Testis (tissue), 3 donors: Measurements from ENCODE around the gene ANTXRL. TPM values are rescaled to one million over a fixed set of nuclear protein-coding genes. Genes with fewer than 3 reads are reported as not detected.
A peak's percentile ranks its signal among the peaks of the same experiment; 100 is the strongest.
"Not testable (repeated sequence)": the region's sequence is repeated elsewhere in the genome, so short reads cannot be mapped to it uniquely, and the experiment has no call there.

Source experiments
- DNase-seq: peaks from one replicate; pipeline ENCODE4 v3.0.0-alpha.2; 2019
- H3K27ac ChIP-seq, 2 donors: fragments of 200-600 bp; sonication (generic); one replicate each; pipeline ENCODE4 v1.5.1; 2019
- H3K27me3 ChIP-seq: fragments of 200-600 bp; sonication (generic); one replicate; pipeline ENCODE4 v1.5.1; 2019
- H3K36me3 ChIP-seq: fragments of 200-600 bp; sonication (generic); one replicate; pipeline ENCODE4 v1.5.1; 2017; ENCODE audit warnings: low read depth; ENCODE audit errors: missing control alignments
- H3K4me1 ChIP-seq: fragments of 200-600 bp; sonication (generic); one replicate; pipeline ENCODE4 v1.5.1; 2019
- H3K4me3 ChIP-seq, 2 donors: fragments of 200-600 bp; sonication (generic); one replicate each; pipeline ENCODE4 v1.5.1; 2017 to 2019
- H3K9me3 ChIP-seq: fragments of 200-600 bp; sonication (generic); one replicate; pipeline ENCODE4 v1.5.1; 2017
- CTCF ChIP-seq, 3 experiments: fragments of 450-650 bp in 2 of 3; fragments of 200-600 bp in 1 of 3; sonication (generic) in 1 of 3; IDR thresholded peaks; one replicate each; pipeline ENCODE4 v1.5.1; 2016 to 2019; ENCODE audit warnings: antibody characterized with exemption in 3 of 3, mild to moderate bottlenecking in 2 of 3, moderate library complexity in 1 of 3
- POLR2A ChIP-seq: fragments of 450-650 bp; IDR thresholded peaks from one replicate; pipeline ENCODE4 v1.6.1; 2017; ENCODE audit warnings: antibody characterized with exemption, mild to moderate bottlenecking, moderate library complexity
- whole genome bisulfite sequencing, 2 donors: methylation state at CpG; one replicate each; pipeline ENCODE4 v1.1.5; 2018; 5-methylcytosine and 5-hydroxymethylcytosine counted together
- intact Hi-C: fragments of 100-400 bp; cut with DNase I; formaldehyde crosslinking; loops from one replicate; pipeline ENCODE4 v1.15.1; 2023; ENCODE audit warnings: low total_unique reads
- polyA plus RNA-seq: library from polyadenylated mRNA; stranded (reverse); fragments of 350-450 nt; fragmentation: Illumina TruSeq; extraction: RNeasy Lipid Tissue Mini Kit (QIAGEN cat#74804); gene quantifications from one replicate; pipeline ENCODE4 v1.2.3, GENCODE V29; 2014; ENCODE audit warnings: low read depth, low replicate concordance; ENCODE audit not compliant: insufficient read depth
- total RNA-seq, 2 donors: library from RNA; depleted of rRNA; stranded (reverse); fragments of >200 nt; gene quantifications; one replicate each; pipeline ENCODE4 v1.2.3, GENCODE V29; 2016

ANTXRL gene
- total and polyA plus RNA-seq, 3 donors from 2014 or later: 10.7 to 26.5 (median 23.7) TPM

GRCh38 chr10:46240684-46241565 lies 45.9 kb upstream of the ANTXRL start:
- intact Hi-C loops: no loop called here
- H3K27ac ChIP-seq: no peak overlapping the region
- no peaks in the 10 kb centered on the region for H3K27me3 ChIP-seq
- DNase-seq: peak; percentile 1
- no peaks in the 10 kb centered on the region for H3K4me1 ChIP-seq
- no peak overlapping the region for H3K4me3 ChIP-seq
- TF ChIP-seq POLR2A (no peak), CTCF (IDR thresholded peaks at IDR 0.05) (no peak)
- WGBS, 2 donors: 80 to 100% methylated on average over 2 of the region's 2 CpGs
- no peaks in the 10 kb centered on the region for H3K9me3 ChIP-seq
- H3K36me3 ChIP-seq: no peaks in the 10 kb centered on the region

GRCh38 chr10:46245381-46245900 lies 41.4 kb upstream of the ANTXRL start:
- peak; percentile 6 for DNase-seq
- no peak overlapping the region for H3K4me3 ChIP-seq
- no peaks in the 10 kb centered on the region for H3K9me3 ChIP-seq
- no peak overlapping the region for H3K27ac ChIP-seq
- TF ChIP-seq CTCF (IDR thresholded peaks at IDR 0.05) (no peak), POLR2A (no peak)
- WGBS, 2 donors: 85 to 88% methylated on average over 5 to 9 of the region's 9 CpGs
- no peaks in the 10 kb centered on the region for H3K27me3 ChIP-seq
- intact Hi-C loops: no loop called here
- H3K4me1 ChIP-seq: no peaks in the 10 kb centered on the region
- H3K36me3 ChIP-seq: no peaks in the 10 kb centered on the region

GRCh38 chr10:46246400-46247180 lies 40.2 kb upstream of the ANTXRL start:
- H3K4me1 ChIP-seq, H3K27me3 ChIP-seq, H3K36me3 ChIP-seq, H3K27ac ChIP-seq, H3K9me3 ChIP-seq, intact Hi-C loops, H3K4me3 ChIP-seq: not testable (repeated sequence)
- 88 to 89% methylated on average over 9 of the region's 10 CpGs for WGBS, 2 donors
- DNase-seq: peak; percentile 8

GRCh38 chr10:46247181-46247475 lies 39.7 kb upstream of the ANTXRL start:
- Histone ChIP-seq H3K27ac (no peak overlapping the region), H3K27me3 (no peaks in the 10 kb centered on the region), H3K4me1 (no peaks in the 10 kb centered on the region), H3K4me3 (no peak overlapping the region), H3K36me3 (no peaks in the 10 kb centered on the region), H3K9me3 (no peaks in the 10 kb centered on the region)
- TF ChIP-seq CTCF (IDR thresholded peaks at IDR 0.05) (no peak), POLR2A (no peak)
- DNase-seq: no peak
- intact Hi-C loops: no loop called here
- 80 to 86% methylated on average over 1 to 3 of the region's 3 CpGs for WGBS, 2 donors

GRCh38 chr10:46247808-46248569 lies 38.8 kb upstream of the ANTXRL start:
- intact Hi-C loops: no loop called here
- Histone ChIP-seq H3K27me3 (no peaks in the 10 kb centered on the region), H3K4me3 (no peak overlapping the region), H3K36me3 (no peaks in the 10 kb centered on the region), H3K27ac (no peak overlapping the region), H3K9me3 (no peaks in the 10 kb centered on the region), H3K4me1 (no peaks in the 10 kb centered on the region)
- TF ChIP-seq POLR2A: no peak
- no peak for TF ChIP-seq CTCF (IDR thresholded peaks at IDR 0.05)
- WGBS, 2 donors: 56 to 59% methylated on average over 10 to 14 of the region's 14 CpGs
- DNase-seq: peak; percentile 13
